Activated CD4-positive, alpha-beta T cell treated with anti-CD3 and anti-CD28 coated beads, Interleukin-2, amount 50 U/mL, for 4 hours (primary cell): Measurements from ENCODE around the gene KIF13A.
"Not testable (repeated sequence)": the region's sequence is repeated elsewhere in the genome, so short reads cannot be mapped to it uniquely, and the experiment has no call there.

Experiments used
- DNase-seq, 2 experiments: peaks; one replicate each; pipeline ENCODE4 v3.0.0-alpha.2; 2020

The KIF13A gene

GRCh38 chr6:17867880-17868279, 119.6 kb downstream of the KIF13A start:
- no peak for DNase-seq

GRCh38 chr6:17866876-17867444, 120.5 kb downstream of the KIF13A start:
- DNase-seq = no peak

- DNase-seq = no peak
These were observed 121.4 kb downstream of the KIF13A start for GRCh38 chr6:17865798-17866725.

- no peak for DNase-seq
These were observed 122.2 kb downstream of the KIF13A start for GRCh38 chr6:17865243-17865642.

GRCh38 chr6:17863901-17864754, 123.3 kb downstream of the KIF13A start:
- DNase-seq = no peak

GRCh38 chr6:17861361-17861760, 126.1 kb downstream of the KIF13A start:
- DNase-seq = no peak

GRCh38 chr6:17859846-17860245, 127.6 kb downstream of the KIF13A start:
- DNase-seq = no peak

GRCh38 chr6:17858584-17858983, 128.9 kb downstream of the KIF13A start:
- no peak for DNase-seq

GRCh38 chr6:17857188-17857587, 130.2 kb downstream of the KIF13A start:
- DNase-seq = not testable (repeated sequence)

GRCh38 chr6:17856306-17856705, 131.1 kb downstream of the KIF13A start:
- no peak for DNase-seq

GRCh38 chr6:17855381-17855780, 132.1 kb downstream of the KIF13A start:
- DNase-seq = no peak

- DNase-seq = no peak
These were observed 133.9 kb downstream of the KIF13A start for GRCh38 chr6:17853533-17853932.

- no peak for DNase-seq
These were observed 135.7 kb downstream of the KIF13A start for GRCh38 chr6:17851720-17852161.

- no peak for DNase-seq
These were observed 136.3 kb downstream of the KIF13A start for GRCh38 chr6:17851001-17851719.

- DNase-seq = no peak
These were observed 137.2 kb downstream of the KIF13A start for GRCh38 chr6:17850281-17850680.

- no peak for DNase-seq
These were observed 140.2 kb downstream of the KIF13A start for GRCh38 chr6:17847203-17847760.

- DNase-seq = no peak
These were observed 140.7 kb downstream of the KIF13A start for GRCh38 chr6:17846762-17847161.

- DNase-seq = no peak
These were observed 141.8 kb downstream of the KIF13A start for GRCh38 chr6:17845598-17845997.

- not testable (repeated sequence) for DNase-seq
These were observed 142.5 kb downstream of the KIF13A start for GRCh38 chr6:17844967-17845366.

- no peak for DNase-seq
These were observed 144.3 kb downstream of the KIF13A start for GRCh38 chr6:17842934-17843821.
